GM23338 (cell line): ENCODE results near the gene GTF3C5.

Experiments
- CREB1 ChIP-seq: fragments of 250-450 bp; sonication (Bioruptor Pico); IDR thresholded peaks from 2 replicates; pipeline ENCODE4 v1.5.0; 2020; ENCODE audit warnings: low read depth, mild to moderate bottlenecking, moderate library complexity
- CTCF ChIP-seq, 2 experiments: fragments of 200-600 bp in 1 of 2; sonication (generic) in 1 of 2; conservative IDR thresholded peaks; 2 replicates each; pipeline versions ENCODE4 v1.5.1 to v1.6.1; 2016 to 2017; ENCODE audit warnings: antibody characterized with exemption in 2 of 2, low read depth in 2 of 2, mild to moderate bottlenecking in 2 of 2, moderate library complexity in 1 of 2
- ETS1 ChIP-seq: IDR thresholded peaks from 2 replicates; pipeline ENCODE4 v1.6.1; 2016; ENCODE audit warnings: antibody characterized with exemption
- EZH2 ChIP-seq: fragments of 200-600 bp; sonication (generic); IDR thresholded peaks from one replicate; pipeline ENCODE4 v1.8.0; 2017; ENCODE audit warnings: antibody characterized with exemption, mild to moderate bottlenecking, low read depth; ENCODE audit not compliant: unreplicated experiment
- EZH2phosphoT487 ChIP-seq: fragments of 200-600 bp; sonication (generic); IDR thresholded peaks from one replicate; pipeline ENCODE4 v1.8.1; 2018; ENCODE audit warnings: antibody characterized with exemption; ENCODE audit not compliant: unreplicated experiment
- JUNB ChIP-seq: IDR thresholded peaks from one replicate; pipeline ENCODE4 v1.6.1; 2016; ENCODE audit warnings: antibody characterized with exemption; ENCODE audit not compliant: unreplicated experiment
- NANOG ChIP-seq: IDR thresholded peaks from 2 replicates; pipeline ENCODE4 v1.6.1; 2016; ENCODE audit warnings: antibody characterized with exemption, borderline replicate concordance
- POLR2AphosphoS5 ChIP-seq: IDR thresholded peaks from 2 replicates; pipeline ENCODE4 v1.6.1; 2016; ENCODE audit warnings: antibody characterized with exemption, low read depth
- REST ChIP-seq: IDR thresholded peaks from one replicate; pipeline ENCODE4 v1.6.1; 2018; ENCODE audit warnings: antibody characterized with exemption; ENCODE audit not compliant: unreplicated experiment
- ZNF114 ChIP-seq: fragments of 250-450 bp; sonication (Bioruptor Pico); IDR thresholded peaks from 2 replicates; pipeline ENCODE4 v1.5.0; 2020; ENCODE audit warnings: mild to moderate bottlenecking, moderate library complexity

GRCh38 chr9:133073086-133074014 lies 42.6 kb downstream of the GTF3C5 start:
- TF ChIP-seq POLR2AphosphoS5 = no peak
- TF ChIP-seq EZH2 = no peak
- no peak for TF ChIP-seq REST
- TF ChIP-seq CTCF (conservative IDR thresholded peaks at IDR 0.05; ENCODE audit: low read depth in 2 of 2) = no peak
- no peak for TF ChIP-seq EZH2phosphoT487
- TF ChIP-seq CREB1 (CRISPR knock-in tag) = no peak
- no peak for TF ChIP-seq ETS1
- no peak for TF ChIP-seq JUNB
- TF ChIP-seq ZNF114 (CRISPR knock-in tag) = no peak
- no peak for TF ChIP-seq NANOG
